ENCODE data around the gene RAP1GAP. TPM values are rescaled to one million over a fixed set of nuclear protein-coding genes. Genes with fewer than 3 reads are reported as not detected.

The RAP1GAP gene
- total and polyA plus RNA-seq, 2 of the 13 experiments (the other 11 are each of a cell fraction or from before 2014, with no cell fraction given) = 11.9 to 37.5 TPM

GRCh38 chr1:21669258-21670058, at the start of gene RAP1GAP (continued):
- TF ChIP-seq NRL (CRISPR knock-in tag; IDR thresholded peaks at IDR 0.05; ENCODE audit: borderline replicate concordance) = peak; percentile 82; the same call in 1 of the 2 replicates
- TF ChIP-seq ZNF576 (CRISPR knock-in tag; IDR thresholded peaks at IDR 0.05) = no peak
- TF ChIP-seq TRIM22 (IDR thresholded peaks at IDR 0.05) = no peak
- TF ChIP-seq ZNF788 (CRISPR knock-in tag; IDR thresholded peaks at IDR 0.05; ENCODE audit: borderline replicate concordance) = peak; percentile 96; the same call in 1 of the 2 replicates
- peak; percentile 92 for TF ChIP-seq ELF4 (CRISPR knock-in tag; IDR thresholded peaks at IDR 0.05; ENCODE audit: borderline replicate concordance)
- peak; percentile 31; the same call in 1 of the 2 replicates for TF ChIP-seq SP4 (CRISPR knock-in tag; IDR thresholded peaks at IDR 0.05)
- TF ChIP-seq ZNF431 (CRISPR knock-in tag; IDR thresholded peaks at IDR 0.05; ENCODE audit: borderline replicate concordance, low read depth) = peak; percentile 84; the same call in 1 of the 2 replicates
- TF ChIP-seq ZNF557 (CRISPR knock-in tag; IDR thresholded peaks at IDR 0.05) = no peak
- TF ChIP-seq RFXAP (CRISPR knock-in tag; IDR thresholded peaks at IDR 0.05; ENCODE audit: borderline replicate concordance) = no peak
- TF ChIP-seq ETV5 (CRISPR knock-in tag; IDR thresholded peaks at IDR 0.05; ENCODE audit: borderline replicate concordance) = peak; percentile 80
- peak; percentile 54; the same call in 1 of the 2 replicates for TF ChIP-seq PRDM10 (CRISPR knock-in tag; IDR thresholded peaks at IDR 0.05; ENCODE audit: low read depth)
- peak; percentile 83; the same call in 1 of the 2 replicates for TF ChIP-seq ZNF33A (CRISPR knock-in tag; IDR thresholded peaks at IDR 0.05; ENCODE audit: borderline replicate concordance)
- peak; percentile 81 for TF ChIP-seq KLF6 (CRISPR knock-in tag; IDR thresholded peaks at IDR 0.05)
- TF ChIP-seq ZNF33B (CRISPR knock-in tag; IDR thresholded peaks at IDR 0.05) = peak; percentile 70; the same call in 1 of the 2 replicates
- TF ChIP-seq ZNF770 (CRISPR knock-in tag; IDR thresholded peaks at IDR 0.05) = no peak
- no peak for TF ChIP-seq ZNF207 (IDR thresholded peaks at IDR 0.05; ENCODE audit: borderline replicate concordance)
- TF ChIP-seq NBN (conservative IDR thresholded peaks at IDR 0.05) = no peak
- TF ChIP-seq RNF219 (CRISPR knock-in tag; IDR thresholded peaks at IDR 0.05) = no peak; the same call in 1 of the 2 replicates
- TF ChIP-seq ZFY (CRISPR knock-in tag; IDR thresholded peaks at IDR 0.05) = peak; percentile 60

Data from HepG2 (cell line).